Measurements from ENCODE around the gene TOMM22. TPM values are rescaled to one million over a fixed set of nuclear protein-coding genes. Genes with fewer than 3 reads are reported as not detected.

The TOMM22 gene
- polyA plus RNA-seq, 2 of the 4 experiments (the other 2 are of a cell fraction), result 63.2 to 68.4 TPM

- no peak for DNase-seq (ENCODE audit: low read depth in 1 of 2, low spot score in 1 of 2)
- ChIA-PET POLR2A (no interaction called here), CTCF (interaction anchor here (0.5 to 7.4 kb wide), 11 partner anchors 8 to 885 kb away, joined by 3 to 69 read pairs (median 4); partner anchors contain the start of gene SUN2)
- H3K27ac ChIP-seq, result no peak overlapping the region
- H3K9me3 ChIP-seq, result no peaks in the 10 kb centered on the region
- H3K4me3 ChIP-seq, result no peak overlapping the region
- H3K4me2 ChIP-seq, result no peak overlapping the region
- no peak for FAIRE-seq
- TF ChIP-seq ZC3H11A (IDR thresholded peaks at IDR 0.05), result no peak
- no peak for TF ChIP-seq ELK1 (IDR thresholded peaks at IDR 0.05; ENCODE audit: low read depth, low read length)
- TF ChIP-seq FOSL2 (IDR thresholded peaks at IDR 0.05), result no peak
- no peak for TF ChIP-seq FOSL2 (CRISPR knock-in tag; IDR thresholded peaks at IDR 0.05)
- no peak for TF ChIP-seq TFCP2L1 (CRISPR knock-in tag; IDR thresholded peaks at IDR 0.05)
- no peak for TF ChIP-seq E2F6 (IDR thresholded peaks at IDR 0.05; ENCODE audit: borderline replicate concordance, low read depth)
- no peak for TF ChIP-seq NR3C1 (IDR thresholded peaks at IDR 0.05)
- TF ChIP-seq MAX (IDR thresholded peaks at IDR 0.05), result no peak
- TF ChIP-seq NFE2L2 (conservative IDR thresholded peaks at IDR 0.05; ENCODE audit: low read length), result no peak
- no peak for TF ChIP-seq ZNF302 (CRISPR knock-in tag; IDR thresholded peaks at IDR 0.05)
- no peak for TF ChIP-seq TP53 (CRISPR knock-in tag; IDR thresholded peaks at IDR 0.05)
- no peak for TF ChIP-seq CHD2 (IDR thresholded peaks at IDR 0.05; ENCODE audit: low read length, partially characterized antibody)
- TF ChIP-seq JUN (IDR thresholded peaks at IDR 0.05), result no peak
- TF ChIP-seq, protein P1, sequence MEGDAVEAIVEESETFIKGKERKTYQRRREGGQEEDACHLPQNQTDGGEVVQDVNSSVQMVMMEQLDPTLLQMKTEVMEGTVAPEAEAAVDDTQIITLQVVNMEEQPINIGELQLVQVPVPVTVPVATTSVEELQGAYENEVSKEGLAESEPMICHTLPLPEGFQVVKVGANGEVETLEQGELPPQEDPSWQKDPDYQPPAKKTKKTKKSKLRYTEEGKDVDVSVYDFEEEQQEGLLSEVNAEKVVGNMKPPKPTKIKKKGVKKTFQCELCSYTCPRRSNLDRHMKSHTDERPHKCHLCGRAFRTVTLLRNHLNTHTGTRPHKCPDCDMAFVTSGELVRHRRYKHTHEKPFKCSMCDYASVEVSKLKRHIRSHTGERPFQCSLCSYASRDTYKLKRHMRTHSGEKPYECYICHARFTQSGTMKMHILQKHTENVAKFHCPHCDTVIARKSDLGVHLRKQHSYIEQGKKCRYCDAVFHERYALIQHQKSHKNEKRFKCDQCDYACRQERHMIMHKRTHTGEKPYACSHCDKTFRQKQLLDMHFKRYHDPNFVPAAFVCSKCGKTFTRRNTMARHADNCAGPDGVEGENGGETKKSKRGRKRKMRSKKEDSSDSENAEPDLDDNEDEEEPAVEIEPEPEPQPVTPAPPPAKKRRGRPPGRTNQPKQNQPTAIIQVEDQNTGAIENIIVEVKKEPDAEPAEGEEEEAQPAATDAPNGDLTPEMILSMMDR (IDR thresholded peaks at IDR 0.05), result no peak
- 96% methylated on average over 6 of the region's 6 CpGs for WGBS (ENCODE audit: missing lambda C conversion rate)
- no peaks in the 10 kb centered on the region for H3K4me1 ChIP-seq
- no peak for ATAC-seq
These were observed 50.0 kb downstream of the TOMM22 start for GRCh38 chr22:38731703-38732161.

GRCh38 chr22:38732251-38732815 is 50.6 kb downstream of the TOMM22 start:
- H3K4me2 ChIP-seq, result no peak overlapping the region
- H3K9me3 ChIP-seq, result no peaks in the 10 kb centered on the region
- POLR2A ChIA-PET, result no interaction called here
- H3K27ac ChIP-seq, result no peak overlapping the region
- 0 out of 6 replicates have a peak, but pooled peaks of 1 of the 2 experiments have one; percentile 7 for ATAC-seq
- FAIRE-seq, result no peak
- WGBS (ENCODE audit: missing lambda C conversion rate), result 93% methylated on average over 11 of the region's 13 CpGs
- H3K4me1 ChIP-seq, result no peaks in the 10 kb centered on the region
- TF ChIP-seq ZFP36 (IDR thresholded peaks at IDR 0.05; ENCODE audit: borderline replicate concordance, partially characterized antibody), result no peak
- no peak for TF ChIP-seq POLR2AphosphoS2 (conservative IDR thresholded peaks at IDR 0.05; ENCODE audit: low read length)
- TF ChIP-seq FOSB (CRISPR knock-in tag; IDR thresholded peaks at IDR 0.05), result no peak
- TF ChIP-seq, protein P2, sequence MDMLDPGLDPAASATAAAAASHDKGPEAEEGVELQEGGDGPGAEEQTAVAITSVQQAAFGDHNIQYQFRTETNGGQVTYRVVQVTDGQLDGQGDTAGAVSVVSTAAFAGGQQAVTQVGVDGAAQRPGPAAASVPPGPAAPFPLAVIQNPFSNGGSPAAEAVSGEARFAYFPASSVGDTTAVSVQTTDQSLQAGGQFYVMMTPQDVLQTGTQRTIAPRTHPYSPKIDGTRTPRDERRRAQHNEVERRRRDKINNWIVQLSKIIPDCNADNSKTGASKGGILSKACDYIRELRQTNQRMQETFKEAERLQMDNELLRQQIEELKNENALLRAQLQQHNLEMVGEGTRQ (IDR thresholded peaks at IDR 0.05), result no peak
- no peak for TF ChIP-seq ELK1 (IDR thresholded peaks at IDR 0.05; ENCODE audit: low read depth, low read length)
- no peak for TF ChIP-seq ZSCAN20 (CRISPR knock-in tag; IDR thresholded peaks at IDR 0.05)
- no peak for TF ChIP-seq HMGXB4 (CRISPR knock-in tag; IDR thresholded peaks at IDR 0.05; ENCODE audit: borderline replicate concordance)
- TF ChIP-seq, protein P3, sequence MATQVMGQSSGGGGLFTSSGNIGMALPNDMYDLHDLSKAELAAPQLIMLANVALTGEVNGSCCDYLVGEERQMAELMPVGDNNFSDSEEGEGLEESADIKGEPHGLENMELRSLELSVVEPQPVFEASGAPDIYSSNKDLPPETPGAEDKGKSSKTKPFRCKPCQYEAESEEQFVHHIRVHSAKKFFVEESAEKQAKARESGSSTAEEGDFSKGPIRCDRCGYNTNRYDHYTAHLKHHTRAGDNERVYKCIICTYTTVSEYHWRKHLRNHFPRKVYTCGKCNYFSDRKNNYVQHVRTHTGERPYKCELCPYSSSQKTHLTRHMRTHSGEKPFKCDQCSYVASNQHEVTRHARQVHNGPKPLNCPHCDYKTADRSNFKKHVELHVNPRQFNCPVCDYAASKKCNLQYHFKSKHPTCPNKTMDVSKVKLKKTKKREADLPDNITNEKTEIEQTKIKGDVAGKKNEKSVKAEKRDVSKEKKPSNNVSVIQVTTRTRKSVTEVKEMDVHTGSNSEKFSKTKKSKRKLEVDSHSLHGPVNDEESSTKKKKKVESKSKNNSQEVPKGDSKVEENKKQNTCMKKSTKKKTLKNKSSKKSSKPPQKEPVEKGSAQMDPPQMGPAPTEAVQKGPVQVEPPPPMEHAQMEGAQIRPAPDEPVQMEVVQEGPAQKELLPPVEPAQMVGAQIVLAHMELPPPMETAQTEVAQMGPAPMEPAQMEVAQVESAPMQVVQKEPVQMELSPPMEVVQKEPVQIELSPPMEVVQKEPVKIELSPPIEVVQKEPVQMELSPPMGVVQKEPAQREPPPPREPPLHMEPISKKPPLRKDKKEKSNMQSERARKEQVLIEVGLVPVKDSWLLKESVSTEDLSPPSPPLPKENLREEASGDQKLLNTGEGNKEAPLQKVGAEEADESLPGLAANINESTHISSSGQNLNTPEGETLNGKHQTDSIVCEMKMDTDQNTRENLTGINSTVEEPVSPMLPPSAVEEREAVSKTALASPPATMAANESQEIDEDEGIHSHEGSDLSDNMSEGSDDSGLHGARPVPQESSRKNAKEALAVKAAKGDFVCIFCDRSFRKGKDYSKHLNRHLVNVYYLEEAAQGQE (IDR thresholded peaks at IDR 0.05), result no peak
- no peak overlapping the region for H3K4me3 ChIP-seq
- DNase-seq (ENCODE audit: low read depth in 1 of 2, low spot score in 1 of 2), result no peak
- CTCF ChIA-PET, result interaction anchor here (0.8 to 7.4 kb wide), 11 partner anchors 9 to 663 kb away, joined by 3 to 69 read pairs (median 10); partner anchors contain the start of gene SUN2

All from A549 (cell line).